K562 (cell line): ENCODE measurements around the gene PDE3A. TPM values are rescaled to one million over a fixed set of nuclear protein-coding genes. Genes with fewer than 3 reads are reported as not detected.

Experiments used
- ATAC-seq: fragments of 200-7000 bp; cut with Tn5 transposase; 3 replicates; pipeline ENCODE4 v1.9.1; 2020; ENCODE audit warnings: moderate library complexity
- BruUV-seq: library from RNA; stranded (reverse); fragments of 400-500 nt; replicated peaks from 2 replicates; lab custom pipeline; 2021; lab: Mats Ljungman, UMichigan
- CTCF ChIA-PET: fragments of 300-600 bp; formaldehyde crosslinking; extraction: SDS; loops from one replicate; lab custom pipeline; 2021; ENCODE audit warnings: low intra/inter-chr PET ratio; lab: Yijun Ruan, JAX
- POLR2A ChIA-PET: fragments of 300-600, 350-650 bp; sonication (Branson Sonifier 250); formaldehyde crosslinking; extraction: SDS; loops from one replicate; lab custom pipeline; 2021; ENCODE audit warnings: antibody characterized with exemption, inconsistent platforms; lab: Yijun Ruan, JAX
- DNase-seq, 4 experiments: peaks; one replicate each; pipeline versions ENCODE4 v3.0.0 to v3.0.0-alpha.2; 2011 to 2018; ENCODE audit warnings: low spot score in 3 of 4, mixed read lengths in 3 of 4; ENCODE audit errors: extremely low read depth in 1 of 4
- FAIRE-seq: peaks from 2 replicates; lab custom pipeline; 2011; peaks lifted over from hg19 to GRCh38; lab: Jason Lieb, UNC
- H2AFZ ChIP-seq: 2 replicates; pipeline ENCODE4 v1.6.0; 2011; ENCODE audit warnings: low read depth, low read length, control low read depth, inconsistent platforms
- H3K27ac ChIP-seq: fragments of 200-600 bp; 3 replicates; pipeline ENCODE4 v1.8.0; 2011; ENCODE audit warnings: low read depth, mild to moderate bottlenecking, control low read depth, inconsistent platforms, low read length, moderate library complexity, mixed read lengths; ENCODE audit errors: extremely low read depth
- H3K27me3 ChIP-seq, 2 experiments: fragments of 300-600 bp in 1 of 2; 2 replicates in 1 of 2; 3 replicates in 1 of 2; pipeline versions ENCODE4 v1.6.0 to v1.8.0; 2011; ENCODE audit warnings: inconsistent platforms in 2 of 2, low read length in 2 of 2, mild to moderate bottlenecking in 1 of 2, mixed read lengths in 1 of 2, moderate library complexity in 1 of 2; ENCODE audit not compliant: control insufficient read depth in 2 of 2, insufficient read depth in 2 of 2
- H3K36me3 ChIP-seq: fragments of 300-600 bp; 3 replicates; pipeline ENCODE4 v1.8.0; 2011; ENCODE audit warnings: mild to moderate bottlenecking, low read length, inconsistent platforms; ENCODE audit not compliant: control insufficient read depth, insufficient read depth
- H3K4me1 ChIP-seq, 2 experiments: fragments of 200-600 bp in 1 of 2; replicated peaks in 1 of 2; 2 replicates in 1 of 2; 3 replicates in 1 of 2; pipeline versions ENCODE4 v1.5.1 to v1.8.0; 2011; ENCODE audit warnings: inconsistent platforms in 2 of 2, low read length in 2 of 2, mild to moderate bottlenecking in 1 of 2, mixed read lengths in 1 of 2, moderate library complexity in 1 of 2; ENCODE audit not compliant: control insufficient read depth in 2 of 2, insufficient read depth in 2 of 2
- H3K4me2 ChIP-seq: 2 replicates; pipeline ENCODE4 v1.6.1; 2011; ENCODE audit warnings: low read length, control low read depth, inconsistent platforms, mixed read lengths; ENCODE audit not compliant: insufficient read depth
- H3K4me3 ChIP-seq: fragments of 200-600 bp; sonication (generic), shearing (Covaris generic); 2 replicates; pipeline ENCODE4 v1.5.1; 2016; ENCODE audit warnings: control low read depth, inconsistent platforms
- H3K79me2 ChIP-seq: fragments of 200-600 bp; 3 replicates; pipeline ENCODE4 v1.8.0; 2011; ENCODE audit warnings: low read length, inconsistent platforms; ENCODE audit not compliant: control insufficient read depth, insufficient read depth
- H3K9ac ChIP-seq, 2 experiments: 2 replicates each; pipeline versions ENCODE4 v1.6.0 to v1.6.1; 2011; ENCODE audit warnings: low read depth in 2 of 2, low read length in 2 of 2, control low read depth in 1 of 2, inconsistent platforms in 1 of 2, mild to moderate bottlenecking in 1 of 2, mixed read lengths in 1 of 2; ENCODE audit not compliant: insufficient read depth in 1 of 2
- H3K9me1 ChIP-seq: one replicate; pipeline ENCODE4 v1.6.0; 2011; ENCODE audit warnings: inconsistent platforms, mild to moderate bottlenecking, low read length, moderate library complexity; ENCODE audit not compliant: control insufficient read depth, insufficient read depth
- H3K9me3 ChIP-seq: replicated peaks from 2 replicates; pipeline ENCODE4 v1.5.1; 2011; ENCODE audit warnings: low read depth, low read length, inconsistent platforms; ENCODE audit not compliant: control insufficient read depth, insufficient read depth
- H4K20me1 ChIP-seq: replicated peaks from 2 replicates; pipeline ENCODE4 v1.6.1; 2011; ENCODE audit warnings: low read length, inconsistent platforms, mixed read lengths; ENCODE audit not compliant: control insufficient read depth, insufficient read depth
- CBX2 ChIP-seq: fragments of 200-600 bp; sonication (generic); IDR thresholded peaks from one replicate; pipeline ENCODE4 v1.6.1; 2012; ENCODE audit warnings: mild to moderate bottlenecking, low read length, inconsistent platforms; ENCODE audit not compliant: insufficient read depth, poor library complexity, severe bottlenecking
- ERF ChIP-seq: fragments of 450-650 bp; formaldehyde crosslinking; IDR thresholded peaks from 2 replicates; pipeline ENCODE4 v1.4.0; 2020; ENCODE audit warnings: mild to moderate bottlenecking, mixed read lengths
- JUND ChIP-seq, 2 experiments: IDR thresholded peaks; 2 replicates in 1 of 2; 3 replicates in 1 of 2; pipeline ENCODE4 v1.6.1; 2011; ENCODE audit warnings: borderline replicate concordance in 2 of 2, low read depth in 2 of 2, low read length in 2 of 2, improper control_type of control experiment in 1 of 2, missing biosample characterization in 1 of 2, missing genetic modification characterization in 1 of 2, missing genetic modification reagents in 1 of 2
- NFE2 ChIP-seq: IDR thresholded peaks from 2 replicates; pipeline ENCODE4 v1.6.1; 2014; ENCODE audit warnings: antibody characterized with exemption, low read depth
- NFE2L1 ChIP-seq: fragments of 450-650 bp; IDR thresholded peaks from 2 replicates; pipeline ENCODE4 v1.6.1; 2016; ENCODE audit warnings: missing genetic modification characterization, low read depth, mild to moderate bottlenecking, missing compliant biosample characterization, moderate library complexity, borderline replicate concordance
- SMARCB1 ChIP-seq: IDR thresholded peaks from 2 replicates; pipeline ENCODE4 v1.6.1; 2011; ENCODE audit warnings: improper control_type of control experiment, low read depth; ENCODE audit not compliant: insufficient read length
- TAL1 ChIP-seq: fragments of 450-650 bp; IDR thresholded peaks from 2 replicates; pipeline ENCODE4 v1.6.1; 2016; ENCODE audit warnings: mild to moderate bottlenecking
- ZEB2 ChIP-seq: fragments of 450-650 bp; IDR thresholded peaks from 2 replicates; pipeline ENCODE4 v1.6.1; 2016
- ZKSCAN8 ChIP-seq: fragments of 200-800 bp; sonication (Bioruptor generic); IDR thresholded peaks from 2 replicates; pipeline ENCODE4 v1.6.1; 2016; ENCODE audit warnings: missing genetic modification characterization, missing compliant biosample characterization
- WGBS: fragments of 100-300 bp; shearing (Covaris generic); methylation state at CpG from one replicate; pipeline ENCODE4 v1.1.6; 2016; ENCODE audit warnings: low coverage, mixed read lengths; ENCODE audit not compliant: insufficient coverage; ENCODE audit errors: missing lambda C conversion rate; 5-methylcytosine and 5-hydroxymethylcytosine counted together
- in situ Hi-C: fragments of 300-500 bp; cut with MboI; formaldehyde crosslinking; loops from 4 replicates; pipeline ENCODE4 v1.15.0; 2018; ENCODE audit warnings: inconsistent platforms, mixed read lengths
- intact Hi-C: fragments of 100-400 bp; cut with micrococcal nuclease; formaldehyde crosslinking; loops from 2 replicates; pipeline ENCODE4 v1.14.2; 2022
- polyA plus RNA-seq, 8 experiments: library from polyadenylated mRNA; depleted of rRNA in 4 of 8; stranded (reverse) in 5 of 8; unstranded in 3 of 8; fragments of >200 nt; fragmentation: Nextera tagmentation in 2 of 8; fragmentation: Illumina TruSeq in 1 of 8; extraction: Ambion mirVana in 2 of 8; extraction: Trizol in 1 of 8; gene quantifications; 2 replicates each; pipeline versions ENCODE4 v1.2.1 to v1.2.3, GENCODE V29; 2011 to 2014; ENCODE audit warnings: inconsistent platforms in 1 of 8, missing spikeins in 1 of 8
- total RNA-seq, 7 experiments: library from RNA; depleted of rRNA in 6 of 7; stranded (reverse); fragments of >200 nt in 6 of 7; fragmentation: Illumina TruSeq in 2 of 7; extraction: Trizol in 2 of 7; gene quantifications; 2 replicates each; pipeline versions ENCODE4 v1.2.1 to v1.2.3, GENCODE V29; 2011 to 2021; ENCODE audit warnings: low replicate concordance in 1 of 7
- TF ChIP-seq, protein P1 (sequence below): sonication (generic); formaldehyde crosslinking; IDR thresholded peaks from 2 replicates; pipeline ENCODE4 v1.8.1; 2022; ENCODE audit warnings: missing genetic modification reagents
- TF ChIP-seq, protein P2 (sequence below): fragments of 250-450 bp; sonication (Bioruptor Pico); IDR thresholded peaks from 2 replicates; pipeline ENCODE4 v1.8.0; 2022; ENCODE audit warnings: inconsistent platforms, mild to moderate bottlenecking, moderate library complexity, borderline replicate concordance
- TF ChIP-seq, protein P3 (sequence below), 2 experiments: fragments of 250-450 bp in 1 of 2; fragments of 450-650 bp in 1 of 2; sonication (Bioruptor Pico) in 1 of 2; IDR thresholded peaks; 2 replicates each; pipeline versions ENCODE4 v1.6.1 to v1.8.0; 2016 to 2021; ENCODE audit warnings: mild to moderate bottlenecking in 2 of 2, moderate library complexity in 2 of 2, missing compliant biosample characterization in 1 of 2, missing genetic modification characterization in 1 of 2

The PDE3A gene
- total and polyA plus RNA-seq, 9 of the 15 experiments (the other 6 are each of a cell fraction or from before 2014, with no cell fraction given) = 0.02 TPM; not detected in 8

DNA sequence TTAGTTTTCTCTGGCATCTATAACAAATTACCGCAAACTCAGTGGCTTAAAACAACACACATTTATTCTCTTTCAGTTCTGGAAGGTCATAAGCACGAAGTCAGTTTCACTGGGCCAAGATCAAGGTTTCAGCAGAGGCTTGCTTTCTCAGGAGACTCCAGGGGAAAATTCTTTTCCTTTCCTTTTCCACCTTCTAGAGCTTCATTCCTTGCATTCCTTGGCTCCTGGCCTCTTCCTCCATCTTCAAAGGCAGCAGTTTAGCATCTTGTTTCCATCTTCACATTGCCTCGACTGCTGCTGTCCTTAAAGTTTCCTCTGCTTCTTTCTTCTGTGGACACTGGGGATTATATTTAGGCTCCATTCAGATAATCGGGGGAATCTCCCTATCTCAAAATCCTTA lies 106.1 kb downstream of the PDE3A start:
- WGBS = 2% methylated on average over 4 of the region's 4 CpGs

More for the DNA sequence above, 106.1 kb downstream of the PDE3A start:
- ChIA-PET CTCF (no interaction called here), POLR2A (no interaction called here)
- Histone ChIP-seq H3K79me2 (no peaks in the 10 kb centered on the region), H3K9me1 (no peaks in the 10 kb centered on the region), H3K4me3 (no peak overlapping the region), H3K36me3 (no peaks in the 10 kb centered on the region), H3K27ac (no peak overlapping the region), H3K4me1 (no peaks in the 10 kb centered on the region), H3K27me3 (no peaks in the 10 kb centered on the region), H3K9ac (no peak overlapping the region), H2AFZ (no peak overlapping the region), H3K9me3 (no peaks in the 10 kb centered on the region), H3K4me2 (no peak overlapping the region), H4K20me1 (no peaks in the 10 kb centered on the region)
- DNase-seq (no peak), ATAC-seq (no peak), FAIRE-seq (no peak)
- in situ Hi-C loops = no loop called here
- TF ChIP-seq ZKSCAN8 (CRISPR knock-in tag) (no peak), JUND (IDR thresholded peaks at IDR 0.05; ENCODE audit: borderline replicate concordance, low read depth, low read length) (no peak), JUND (tag; IDR thresholded peaks at IDR 0.05; ENCODE audit: borderline replicate concordance, low read depth, low read length) (no peak), SMARCB1 (no peak), CBX2 (no peak), NFE2L1 (tag) (no peak), ZEB2 (no peak), ERF (no peak), TAL1 (no peak), NFE2 (no peak)
- TF ChIP-seq, protein P1, sequence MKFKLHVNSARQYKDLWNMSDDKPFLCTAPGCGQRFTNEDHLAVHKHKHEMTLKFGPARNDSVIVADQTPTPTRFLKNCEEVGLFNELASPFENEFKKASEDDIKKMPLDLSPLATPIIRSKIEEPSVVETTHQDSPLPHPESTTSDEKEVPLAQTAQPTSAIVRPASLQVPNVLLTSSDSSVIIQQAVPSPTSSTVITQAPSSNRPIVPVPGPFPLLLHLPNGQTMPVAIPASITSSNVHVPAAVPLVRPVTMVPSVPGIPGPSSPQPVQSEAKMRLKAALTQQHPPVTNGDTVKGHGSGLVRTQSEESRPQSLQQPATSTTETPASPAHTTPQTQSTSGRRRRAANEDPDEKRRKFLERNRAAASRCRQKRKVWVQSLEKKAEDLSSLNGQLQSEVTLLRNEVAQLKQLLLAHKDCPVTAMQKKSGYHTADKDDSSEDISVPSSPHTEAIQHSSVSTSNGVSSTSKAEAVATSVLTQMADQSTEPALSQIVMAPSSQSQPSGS (CRISPR knock-in tag) = no peak
- TF ChIP-seq, protein P2, sequence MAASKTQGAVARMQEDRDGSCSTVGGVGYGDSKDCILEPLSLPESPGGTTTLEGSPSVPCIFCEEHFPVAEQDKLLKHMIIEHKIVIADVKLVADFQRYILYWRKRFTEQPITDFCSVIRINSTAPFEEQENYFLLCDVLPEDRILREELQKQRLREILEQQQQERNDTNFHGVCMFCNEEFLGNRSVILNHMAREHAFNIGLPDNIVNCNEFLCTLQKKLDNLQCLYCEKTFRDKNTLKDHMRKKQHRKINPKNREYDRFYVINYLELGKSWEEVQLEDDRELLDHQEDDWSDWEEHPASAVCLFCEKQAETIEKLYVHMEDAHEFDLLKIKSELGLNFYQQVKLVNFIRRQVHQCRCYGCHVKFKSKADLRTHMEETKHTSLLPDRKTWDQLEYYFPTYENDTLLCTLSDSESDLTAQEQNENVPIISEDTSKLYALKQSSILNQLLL (CRISPR knock-in tag) = no peak
- TF ChIP-seq, protein P3, sequence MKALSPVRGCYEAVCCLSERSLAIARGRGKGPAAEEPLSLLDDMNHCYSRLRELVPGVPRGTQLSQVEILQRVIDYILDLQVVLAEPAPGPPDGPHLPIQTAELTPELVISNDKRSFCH (CRISPR knock-in tag; IDR thresholded peaks at IDR 0.05) = no peak
- TF ChIP-seq, protein P3 (tag; IDR thresholded peaks at IDR 0.05) = no peak
- intact Hi-C loops = no loop called here
- no TSS peak for BruUV-seq
